Activated CD4-positive, alpha-beta T cell treated with anti-CD3 and anti-CD28 coated beads, Interleukin-2, amount 50 U/mL, for 48 hours (primary cell): ENCODE results near the gene TBX4.
"Not testable (repeated sequence)": the region's sequence is repeated elsewhere in the genome, so short reads cannot be mapped to it uniquely, and the experiment has no call there.

ENCODE experiments used
- DNase-seq, 2 experiments: peaks; one replicate each; pipeline ENCODE4 v3.0.0-alpha.2; 2020

The TBX4 gene

DNA sequence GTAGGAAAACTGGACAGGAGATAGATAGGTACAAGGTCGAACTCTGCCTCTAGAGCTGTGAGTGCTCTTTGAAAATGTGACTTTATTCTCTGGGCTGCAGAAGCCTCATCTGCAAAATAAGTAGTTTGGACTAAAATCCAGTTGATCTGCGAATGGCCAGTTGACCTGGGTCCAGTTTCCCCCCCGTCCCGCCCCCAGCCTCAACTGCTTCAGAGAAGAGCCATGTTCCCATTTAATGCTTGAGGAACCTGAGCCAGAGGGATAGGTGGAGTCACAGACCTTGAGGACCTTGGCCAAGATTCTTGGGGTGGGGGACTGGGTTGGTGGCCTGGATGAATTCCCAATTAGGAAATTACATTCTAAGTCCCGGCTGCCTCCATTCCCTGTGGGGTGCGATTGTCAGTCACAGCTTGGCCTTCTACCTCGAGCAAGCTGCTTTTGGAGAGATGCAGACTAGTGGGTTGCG lies 38.5 kb upstream of the TBX4 start:
- no peak for DNase-seq

DNA sequence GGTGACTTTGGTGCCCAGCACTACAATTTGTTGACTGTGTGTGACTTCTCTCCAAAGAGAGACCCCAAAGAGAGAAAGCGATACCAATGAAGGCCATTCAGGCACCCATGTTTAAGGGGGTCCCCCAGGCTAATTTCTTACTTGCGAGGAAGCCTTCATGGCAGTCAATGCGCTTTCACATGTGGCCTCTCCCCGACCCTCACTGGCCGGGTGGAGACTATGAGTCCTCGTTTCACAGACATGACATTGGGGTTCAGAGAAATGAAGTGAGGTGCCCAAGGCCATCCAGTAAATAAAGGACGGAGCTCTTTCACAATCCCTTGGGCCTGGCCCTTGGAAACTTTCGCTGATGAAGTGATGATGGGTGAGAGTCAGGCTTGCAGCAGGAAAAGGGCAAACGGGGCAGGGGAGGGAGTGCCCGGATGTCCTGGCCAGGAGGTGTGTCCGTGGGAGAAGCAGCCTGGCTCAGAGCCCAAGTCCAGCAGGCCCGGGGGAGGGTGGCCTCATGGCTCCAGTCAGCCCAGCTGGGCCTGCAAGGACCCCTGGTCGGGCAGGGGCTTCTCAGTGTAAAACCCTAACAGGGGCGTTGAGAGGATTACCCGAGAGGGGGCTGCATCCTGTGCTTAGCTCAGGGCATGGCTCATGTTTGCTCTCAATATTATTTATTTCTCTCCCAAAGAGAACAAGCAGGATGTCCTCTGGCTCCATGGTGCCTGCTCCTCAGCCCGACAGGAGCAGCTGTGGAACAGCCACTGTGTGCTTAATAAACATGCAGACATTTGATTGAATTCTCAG lies 37.9 kb upstream of the TBX4 start:
- DNase-seq: no peak

DNA sequence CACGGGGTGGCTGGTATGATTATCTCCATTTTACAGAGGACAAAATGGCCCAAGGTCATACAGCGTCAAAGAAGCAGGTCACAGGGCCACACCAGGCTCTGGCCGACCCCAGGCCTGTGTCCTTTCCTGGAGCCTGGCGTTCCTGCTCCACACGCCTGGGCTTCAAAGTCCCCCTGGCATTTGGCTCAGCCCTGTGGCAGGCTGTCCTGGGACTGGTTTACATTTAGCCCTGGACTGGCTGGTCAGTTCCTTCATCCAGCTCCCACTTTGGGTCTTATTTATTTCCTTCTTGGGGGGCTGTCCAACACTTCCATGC lies 37.3 kb upstream of the TBX4 start:
- DNase-seq: no peak

DNA sequence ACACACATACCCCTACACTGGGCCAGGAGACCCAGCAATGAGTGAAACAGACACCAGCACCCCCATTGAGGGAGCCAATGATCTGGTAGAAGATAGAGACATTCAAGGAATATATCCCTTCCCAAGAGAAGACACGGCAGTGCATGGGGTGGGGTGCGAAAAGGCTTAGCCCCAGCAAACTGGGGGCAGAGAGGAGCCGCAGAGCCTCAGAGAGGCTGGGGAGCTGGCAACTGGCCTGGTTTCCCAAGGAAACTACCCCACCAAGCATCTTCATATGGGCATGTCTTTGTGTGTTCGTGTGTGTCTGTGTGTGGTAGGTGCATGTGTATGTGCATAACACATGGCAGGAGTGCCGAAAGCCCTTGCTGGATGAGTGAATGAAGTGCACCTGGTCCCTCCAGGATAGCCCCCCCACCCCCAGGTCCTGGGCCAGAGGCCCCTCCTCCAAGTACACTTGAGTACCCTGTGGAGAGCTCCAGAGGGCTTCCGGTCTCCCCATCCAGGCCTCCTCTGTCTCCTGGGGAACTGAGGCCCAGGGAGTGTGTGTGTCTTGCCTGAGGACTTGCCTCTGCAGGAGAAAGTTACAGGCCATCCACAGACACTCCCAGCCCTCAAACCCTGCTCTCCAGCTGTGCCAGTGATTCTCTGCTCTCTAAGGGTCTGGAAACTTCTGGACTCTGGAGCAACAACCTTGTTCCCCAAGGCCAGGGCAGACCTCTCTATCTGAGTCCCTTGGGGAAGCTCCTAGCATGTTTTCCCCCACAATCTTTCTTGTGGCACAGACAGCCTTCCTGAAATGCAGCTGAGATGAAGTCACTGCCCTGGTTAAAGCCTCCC lies 36.6 kb upstream of the TBX4 start:
- DNase-seq: no peak

DNA sequence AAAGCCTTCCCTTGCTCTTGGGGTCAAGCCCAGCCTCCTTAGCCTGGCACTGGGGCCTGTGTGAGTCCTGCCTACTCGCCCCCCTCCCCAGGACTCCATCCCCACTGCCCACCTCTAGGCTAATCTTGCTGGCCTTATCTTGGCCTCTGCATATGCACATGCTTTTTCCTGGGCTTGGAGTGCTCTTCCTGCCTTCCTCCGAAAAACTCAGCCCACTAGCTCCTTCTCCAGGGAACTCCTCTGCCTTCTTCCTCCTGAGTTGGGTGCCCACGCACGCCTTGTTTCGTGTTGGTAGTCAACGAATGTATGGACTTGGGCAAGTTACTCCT lies 36.0 kb upstream of the TBX4 start:
- DNase-seq: no peak

DNA sequence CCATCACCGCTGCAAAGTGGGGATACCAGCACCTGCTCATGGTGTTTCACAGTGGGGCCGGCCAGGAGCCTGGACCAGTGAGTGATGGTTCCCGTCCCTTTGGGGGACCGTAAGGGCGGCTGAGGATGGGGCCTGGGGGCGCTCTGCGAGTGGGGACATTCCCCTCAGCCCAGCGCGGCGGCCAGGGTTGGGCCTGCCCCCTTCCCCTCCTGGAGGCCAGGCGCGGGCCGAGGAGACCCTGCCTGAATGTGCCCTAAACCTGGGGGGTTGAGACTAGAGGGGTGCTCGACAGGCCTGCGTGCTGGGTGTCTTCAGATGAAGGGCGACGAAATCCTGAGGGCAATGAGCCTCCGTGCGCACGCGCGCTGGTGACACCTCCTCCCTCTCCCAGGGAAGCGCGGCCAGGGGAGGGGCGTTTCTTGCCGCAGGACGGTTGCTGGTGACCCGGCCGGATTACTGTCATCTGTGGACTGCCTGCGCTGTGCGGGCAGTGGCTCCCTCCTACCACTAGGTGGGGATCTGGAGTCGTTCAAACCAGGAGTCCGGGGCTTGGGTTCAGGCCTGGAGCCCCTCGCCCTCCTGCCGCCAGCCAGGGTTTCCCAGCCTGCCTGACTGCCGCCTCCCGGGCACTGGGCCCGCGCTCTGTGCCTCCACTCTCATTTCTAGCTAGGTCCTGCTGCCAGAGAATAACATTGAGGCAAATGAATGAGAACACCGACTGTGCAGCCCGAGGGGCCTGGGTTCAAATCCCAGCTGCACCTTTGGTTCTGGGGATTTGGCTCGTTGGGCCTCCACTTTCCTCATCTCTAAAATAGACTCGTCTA lies 35.5 kb upstream of the TBX4 start:
- peak; percentile 72 to 80 for DNase-seq

DNA sequence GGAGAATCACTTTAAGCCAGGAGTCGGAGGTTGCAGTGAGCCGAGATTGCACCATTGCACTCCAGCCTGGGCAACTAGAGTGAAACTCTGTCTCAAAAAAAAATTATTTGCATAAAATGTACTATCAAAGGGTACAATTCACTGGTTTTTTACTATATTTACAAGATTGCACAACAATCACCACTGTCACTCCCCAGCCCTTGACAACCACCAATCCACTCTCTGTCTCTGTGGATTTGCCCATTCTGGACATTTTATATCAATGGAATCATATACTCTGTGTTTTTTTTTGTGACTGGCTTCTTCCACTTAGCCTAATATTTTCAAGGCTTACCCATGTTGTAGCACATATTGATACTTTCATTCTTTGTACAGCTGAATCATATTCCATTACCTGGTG lies 33.8 kb upstream of the TBX4 start:
- DNase-seq: no peak

DNA sequence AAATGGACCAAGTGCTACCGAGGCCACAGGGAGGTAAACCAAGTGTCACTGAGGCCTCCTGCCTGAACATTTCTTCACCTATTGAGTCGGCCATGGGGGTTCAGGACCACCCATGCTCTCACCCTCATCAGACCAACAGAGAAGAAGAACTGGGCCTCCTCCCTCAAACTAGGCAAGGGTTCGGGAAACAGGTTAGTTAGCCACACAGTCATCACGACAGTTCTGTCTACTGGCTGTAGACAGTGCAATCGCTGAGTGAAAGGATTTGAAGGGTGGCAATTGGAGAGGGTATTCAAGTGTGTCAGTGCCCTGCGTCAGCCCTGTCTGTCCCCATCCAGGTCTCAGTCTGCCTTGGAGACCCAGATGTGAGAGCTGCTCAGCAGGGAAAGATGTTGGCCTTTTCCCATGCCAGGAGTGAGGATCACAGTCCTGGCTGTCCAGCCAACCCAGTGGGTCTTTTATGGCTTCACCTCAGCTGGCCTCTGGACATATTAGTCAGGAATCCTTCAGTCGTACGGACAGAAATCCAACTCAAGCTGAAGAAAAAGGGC lies 32.7 kb upstream of the TBX4 start:
- no peak for DNase-seq

DNA sequence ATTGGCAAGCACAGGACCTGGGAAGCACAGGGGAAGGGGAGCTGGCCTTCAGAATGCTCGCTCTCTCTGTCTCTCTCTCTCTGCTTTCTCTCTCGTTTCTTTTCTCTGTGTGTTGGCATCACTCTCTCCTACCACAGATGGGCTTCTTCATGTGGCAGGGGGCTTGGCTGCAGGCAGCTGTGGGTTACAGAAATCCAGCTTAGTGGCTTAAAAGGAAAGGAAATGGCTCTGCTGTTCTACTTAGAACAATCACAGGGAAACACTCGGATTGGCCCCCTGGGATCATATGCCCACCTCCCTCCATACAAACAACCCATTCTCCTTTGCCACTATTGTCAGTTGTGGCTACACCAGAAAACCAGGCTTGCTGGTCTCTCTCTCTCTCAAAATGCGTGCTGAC lies 32.2 kb upstream of the TBX4 start:
- DNase-seq: no peak

DNA sequence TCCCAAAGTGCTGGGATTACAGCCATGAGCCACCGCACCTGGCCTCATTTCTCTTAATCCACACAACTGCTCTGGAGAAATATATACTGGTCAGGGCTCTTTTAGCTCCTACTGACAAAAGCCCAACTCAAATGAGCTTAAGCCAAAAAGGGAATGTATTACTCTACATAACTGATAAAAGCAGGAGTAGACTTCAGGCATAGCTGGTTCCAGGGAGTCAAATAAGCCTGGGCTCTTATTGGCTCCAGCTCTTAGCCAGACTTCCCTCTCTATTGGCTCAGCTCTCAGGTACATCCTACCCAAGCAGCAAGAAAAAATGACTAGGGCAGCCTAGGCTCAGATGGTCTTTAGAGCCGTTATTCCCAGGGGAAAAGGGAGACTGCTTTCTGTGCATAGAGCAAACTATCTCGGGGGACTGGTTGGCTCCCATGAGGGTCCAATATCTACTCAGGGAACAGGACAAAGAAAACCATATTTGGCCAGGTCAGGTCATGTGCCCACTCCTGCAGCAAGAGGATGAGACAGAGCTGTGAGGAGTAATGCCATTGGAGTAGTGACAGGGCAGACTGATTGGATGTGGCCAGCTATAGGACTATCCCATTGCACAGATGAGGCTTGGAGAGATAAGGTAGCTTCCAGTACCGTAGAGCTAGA lies 31.4 kb upstream of the TBX4 start:
- DNase-seq: no peak

DNA sequence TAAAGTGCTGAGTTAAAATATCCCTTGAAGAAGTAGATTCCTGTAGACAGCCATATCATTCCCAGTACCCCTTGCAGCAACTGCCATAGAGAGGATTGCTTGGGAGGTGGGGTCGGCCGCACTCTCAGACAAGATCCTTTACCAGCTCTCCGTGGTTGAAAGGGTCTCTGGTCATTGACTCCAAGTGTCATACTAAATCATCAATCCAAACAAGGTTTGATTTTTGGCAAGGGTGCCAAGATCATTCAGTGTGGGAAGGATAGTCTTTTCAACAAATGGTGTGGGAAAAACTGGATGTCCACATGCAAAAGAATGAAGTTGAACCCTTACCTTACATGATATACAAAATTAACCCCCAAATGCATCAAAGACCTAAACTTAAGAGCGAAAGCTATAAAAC lies 30.8 kb upstream of the TBX4 start:
- DNase-seq: no peak

DNA sequence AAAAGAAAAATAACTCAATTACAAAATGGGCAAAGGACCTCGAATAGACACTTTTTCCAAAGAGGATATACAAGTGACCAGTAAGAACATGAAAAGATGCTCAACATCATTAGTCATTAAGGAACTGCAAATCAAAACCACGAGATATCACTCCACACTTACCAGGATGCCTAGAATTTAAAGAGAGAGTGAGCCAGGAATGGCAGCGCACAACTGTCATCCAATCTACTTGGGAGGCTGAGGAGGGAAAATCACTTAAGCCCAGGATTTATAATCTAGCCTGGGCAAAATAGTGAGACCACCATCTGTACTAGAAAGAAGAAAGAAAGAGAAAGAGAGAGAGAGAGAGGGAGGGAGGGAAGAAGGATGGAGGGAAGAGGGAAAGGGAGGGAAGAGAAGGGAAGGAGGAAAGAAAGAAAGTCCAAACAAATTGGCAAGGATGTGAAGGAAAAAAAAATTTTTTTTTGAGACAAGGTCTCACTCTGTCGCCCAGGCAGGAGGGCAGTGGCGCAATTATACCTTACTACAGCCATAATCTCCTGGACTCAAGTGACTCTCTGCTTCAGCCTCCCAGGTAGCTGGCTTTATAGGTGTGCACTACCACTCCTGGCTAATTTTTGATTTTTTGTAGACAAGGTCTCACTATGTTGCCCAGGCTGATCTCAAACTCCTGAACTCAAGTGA lies 30.0 kb upstream of the TBX4 start:
- DNase-seq: no peak

DNA sequence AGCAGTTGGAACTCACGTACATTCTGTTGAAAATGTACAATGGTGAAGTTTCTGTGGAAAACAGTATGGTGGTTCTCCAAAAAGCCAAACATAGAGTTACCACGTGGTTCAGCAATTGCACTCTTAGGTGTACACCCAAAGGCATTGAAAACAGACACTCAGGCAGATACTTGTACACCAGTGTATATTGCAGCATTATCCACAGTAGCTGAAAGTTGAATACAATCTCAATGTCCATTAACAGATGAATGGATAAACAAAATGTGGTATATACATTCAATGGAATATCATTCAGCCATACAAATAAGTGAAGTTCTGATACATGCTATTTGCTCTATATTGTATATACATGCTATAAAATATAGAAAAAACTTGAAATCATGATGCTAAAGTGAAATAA lies 29.4 kb upstream of the TBX4 start:
- no peak for DNase-seq

DNA sequence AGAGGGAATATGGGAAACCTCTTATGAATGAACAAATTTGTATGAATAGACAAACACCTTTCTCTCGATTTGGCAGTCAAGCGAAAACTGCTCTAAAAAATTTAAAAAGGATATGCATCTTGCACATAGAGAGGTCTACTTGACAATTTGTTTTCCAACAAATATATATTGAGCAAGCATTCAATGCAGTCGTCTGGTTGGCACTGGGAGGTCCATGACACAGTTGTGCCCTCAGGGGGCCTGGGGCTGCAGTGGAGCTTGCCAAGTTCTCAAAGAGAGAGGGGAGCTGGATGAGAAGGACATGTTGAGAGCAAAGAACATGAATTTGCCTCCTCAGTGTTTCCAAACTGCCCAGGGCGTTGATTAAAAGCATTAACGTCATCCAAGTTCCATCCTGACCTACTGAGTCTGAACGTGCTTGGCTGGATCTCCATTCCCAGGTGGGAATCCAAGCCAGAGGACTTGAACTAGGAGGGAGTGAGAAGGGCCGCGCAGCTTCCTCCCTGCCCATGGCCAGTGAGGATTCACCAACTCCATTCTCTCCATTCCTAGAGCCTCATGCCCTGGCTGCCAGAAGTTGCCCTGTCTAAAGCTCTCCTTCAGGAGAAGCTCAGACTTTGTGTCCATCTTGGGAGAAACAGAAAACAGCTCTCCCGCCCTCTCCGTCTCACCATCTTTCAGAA lies 28.1 kb upstream of the TBX4 start:
- DNase-seq: no peak

DNA sequence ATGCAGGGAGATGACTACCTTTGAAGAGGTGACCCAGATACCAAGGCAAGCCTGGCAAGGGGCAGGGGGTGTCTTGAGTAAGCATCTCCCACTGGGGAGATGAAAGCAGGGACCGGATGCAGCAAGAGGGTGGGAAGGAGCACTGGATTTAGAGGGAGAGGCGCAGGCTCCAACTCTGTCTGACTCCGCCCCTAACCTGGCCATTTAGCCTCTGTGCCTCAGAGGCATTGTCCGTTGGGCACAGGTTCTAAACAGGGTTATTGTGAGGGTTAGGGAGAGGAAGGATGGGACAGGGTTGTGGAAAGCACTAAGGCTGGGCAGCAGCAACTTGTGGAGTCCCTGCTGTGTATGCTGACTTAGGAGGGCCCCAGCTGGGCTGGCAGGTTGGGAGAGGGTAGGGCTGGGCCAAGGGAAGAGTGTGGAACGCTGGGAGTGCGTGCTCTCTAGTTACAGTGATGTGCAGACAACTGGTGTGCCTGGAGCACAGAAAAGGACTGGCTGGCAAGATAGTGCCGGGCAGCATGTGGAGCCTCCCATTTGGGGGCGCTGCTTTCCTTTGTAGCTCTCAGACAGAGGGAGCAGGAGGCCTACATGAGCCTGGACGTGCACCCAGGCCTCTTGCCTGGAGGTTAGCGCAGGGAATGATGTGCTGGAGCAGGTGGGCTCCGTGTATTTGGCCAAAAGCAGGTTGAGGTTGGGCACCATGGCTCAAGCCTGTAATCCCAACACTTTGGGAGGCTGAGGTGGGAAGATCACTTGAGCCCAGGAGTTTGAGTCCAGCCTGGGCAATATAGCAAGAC lies 26.3 kb upstream of the TBX4 start:
- DNase-seq: no peak

DNA sequence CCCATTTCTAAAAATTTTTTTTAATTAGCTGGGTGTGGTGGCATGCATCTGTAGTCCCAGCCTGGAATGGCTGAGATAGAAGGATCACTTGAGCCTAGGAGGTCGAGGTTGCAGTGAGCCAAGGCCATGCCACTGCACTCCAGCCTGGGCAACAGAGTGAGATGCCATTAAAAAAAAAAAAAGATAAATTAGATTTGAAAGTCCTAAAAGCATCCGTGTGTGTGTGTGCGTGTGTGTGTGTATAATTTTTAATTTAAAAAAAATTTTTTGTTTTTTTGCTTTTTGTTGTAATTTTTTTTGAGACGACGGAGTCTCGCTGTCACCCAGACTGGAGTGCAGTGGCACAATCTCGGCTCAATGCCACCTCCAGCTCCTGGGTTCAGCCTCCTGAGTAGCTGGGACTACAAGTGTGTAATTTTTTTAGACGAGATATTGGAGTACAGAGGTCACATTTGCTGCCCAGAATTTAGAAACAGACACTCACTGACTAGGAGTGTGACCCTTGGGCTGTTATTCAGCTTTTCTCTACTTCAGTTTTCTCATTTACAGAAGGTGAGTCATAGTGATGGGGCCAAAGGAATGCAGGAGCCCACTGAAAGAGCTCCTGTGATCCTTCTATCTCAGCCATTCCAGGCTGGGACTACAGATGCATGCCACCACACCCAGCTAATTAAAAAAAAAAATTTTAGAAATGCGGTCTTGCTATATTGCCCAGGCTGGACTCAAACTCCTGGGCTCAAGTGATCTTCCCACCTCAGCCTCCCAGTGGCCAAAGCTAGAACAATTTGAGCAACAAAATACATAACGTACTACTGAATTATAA lies 25.5 kb upstream of the TBX4 start:
- DNase-seq: no peak

DNA sequence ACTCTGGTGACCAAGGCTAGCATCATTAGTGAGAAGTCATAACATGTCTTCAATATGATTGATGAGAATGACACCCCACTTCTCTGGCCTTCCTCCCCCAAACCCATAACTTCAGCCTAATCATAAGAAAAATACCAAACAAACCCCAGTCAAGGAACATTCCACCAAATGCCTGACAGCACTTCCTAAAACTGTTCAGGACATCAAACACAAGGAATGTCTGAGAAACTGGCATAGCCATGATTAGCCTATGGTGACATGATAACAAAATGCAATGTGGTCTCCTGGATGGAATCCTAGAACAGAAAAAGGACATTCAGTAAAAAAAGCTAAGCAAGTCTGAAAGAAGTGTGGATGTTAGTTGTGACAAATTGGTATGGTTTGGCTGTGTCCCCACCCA lies 24.7 kb upstream of the TBX4 start:
- DNase-seq: no peak

DNA sequence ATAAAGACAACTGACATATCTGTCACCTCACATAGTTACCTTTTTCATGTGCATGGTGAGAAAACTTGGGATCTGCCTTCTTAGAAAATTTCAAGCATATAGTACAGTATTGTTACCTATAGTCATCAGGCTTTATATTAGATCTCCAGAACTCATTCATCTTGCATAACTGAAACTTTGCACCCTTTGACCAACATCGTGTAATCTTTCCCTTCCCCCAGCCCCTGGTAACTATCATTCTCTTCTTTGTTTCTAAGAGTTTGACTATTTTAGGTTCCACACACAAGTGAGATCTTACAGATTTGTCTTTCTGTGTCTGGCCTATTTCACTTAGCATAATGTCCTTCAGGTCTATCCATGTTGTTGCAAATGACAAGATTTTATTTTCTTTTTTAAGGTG lies 22.9 kb upstream of the TBX4 start:
- DNase-seq: no peak

DNA sequence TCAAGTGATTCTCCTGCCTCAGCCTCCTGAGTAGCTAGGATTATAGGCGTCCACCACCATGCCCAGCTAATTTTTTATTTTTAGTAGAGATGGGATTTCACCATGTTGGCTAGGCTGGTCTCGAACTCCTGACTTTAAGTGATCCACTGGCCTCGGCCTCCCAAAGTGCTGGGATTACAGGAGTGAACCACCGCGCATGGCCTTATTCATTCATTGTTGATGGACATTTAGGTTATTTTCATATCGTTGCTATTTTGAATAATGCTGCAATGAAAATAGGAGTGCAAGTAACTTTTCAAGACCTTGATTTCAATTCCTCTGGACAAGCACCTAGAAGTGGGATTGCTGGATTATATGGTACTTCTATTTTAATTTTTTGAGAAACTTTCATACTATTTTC lies 22.4 kb upstream of the TBX4 start:
- DNase-seq: not testable (repeated sequence)
